B cell (primary cell): Measurements from ENCODE around the gene CNTN4. TPM values are rescaled to one million over a fixed set of nuclear protein-coding genes. Genes with fewer than 3 reads are reported as not detected.

Source experiments
- ATAC-seq: fragments of 200-7000 bp; cut with Tn5 transposase; one replicate; pipeline ENCODE4 v1.10.0; 2021; ENCODE audit warnings: low read depth, mild to moderate bottlenecking, moderate number of reproducible peaks, moderate library complexity
- CTCF ChIA-PET: fragments of 350-600 bp; sonication (Branson Sonifier 250); formaldehyde crosslinking; loops from one replicate; lab custom pipeline; 2021; ENCODE audit warnings: antibody characterized with exemption, inconsistent platforms; lab: Charles Lee
- POLR2A ChIA-PET: fragments of 350-600 bp; sonication (Branson Sonifier 250); formaldehyde crosslinking; loops from one replicate; lab custom pipeline; 2021; ENCODE audit warnings: antibody characterized with exemption; lab: Charles Lee
- DNase-seq: peaks from one replicate; pipeline ENCODE4 v3.0.0; 2013
- H2AFZ ChIP-seq: 2 replicates; pipeline ENCODE4 v1.6.1; 2012; ENCODE audit warnings: mild to moderate bottlenecking, low read depth, low read length; ENCODE audit not compliant: insufficient read depth, poor library complexity, severe bottlenecking
- H3K27ac ChIP-seq, 2 donors: 1 replicate in 1 of 2; 2 replicates in 1 of 2; pipeline ENCODE4 v1.5.1; 2012 to 2013; ENCODE audit warnings: low read length in 2 of 2, mild to moderate bottlenecking in 2 of 2, moderate library complexity in 1 of 2
- H3K27me3 ChIP-seq, 4 experiments: fragments of 200-600 bp in 1 of 4; sonication (generic) in 1 of 4; replicated peaks in 1 of 4; 1 replicate in 2 of 4; 2 replicates in 2 of 4; pipeline versions ENCODE4 v1.6.1 to v1.7.0; 2013 to 2016; ENCODE audit warnings: low read length in 3 of 4, mild to moderate bottlenecking in 2 of 4, mixed read lengths in 1 of 4, moderate library complexity in 1 of 4; ENCODE audit not compliant: insufficient read depth in 4 of 4, control insufficient read depth in 3 of 4; ENCODE audit errors: control extremely low read depth in 1 of 4
- H3K36me3 ChIP-seq, 2 experiments: replicated peaks in 1 of 2; 1 replicate in 1 of 2; 2 replicates in 1 of 2; pipeline versions ENCODE4 v1.6.1 to v1.7.1; 2013; ENCODE audit warnings: low read length in 1 of 2; ENCODE audit not compliant: insufficient read depth in 2 of 2, control insufficient read depth in 1 of 2; ENCODE audit errors: control extremely low read depth in 1 of 2, extremely low read depth in 1 of 2
- H3K4me1 ChIP-seq, 2 donors: fragments of 200-600 bp in 1 of 2; sonication (generic) in 1 of 2; 1 replicate in 1 of 2; 2 replicates in 1 of 2; pipeline versions ENCODE4 v1.5.1 to v1.6.1; 2013 to 2017; ENCODE audit warnings: low read length in 2 of 2; ENCODE audit not compliant: control insufficient read depth in 2 of 2, insufficient read depth in 2 of 2
- H3K4me2 ChIP-seq: replicated peaks from 2 replicates; pipeline ENCODE3; 2012; ENCODE audit warnings: mild to moderate bottlenecking, low read depth, low read length; ENCODE audit not compliant: poor library complexity, severe bottlenecking
- H3K4me3 ChIP-seq, 5 experiments: fragments of 200-600 bp in 1 of 5; sonication (generic) in 1 of 5; 1 replicate in 3 of 5; 2 replicates in 2 of 5; pipeline versions ENCODE4 v1.5.1 to v1.7.0; 2011 to 2016; ENCODE audit warnings: low read length in 4 of 5, mild to moderate bottlenecking in 4 of 5, low read depth in 2 of 5, control low read depth in 1 of 5, moderate library complexity in 1 of 5; ENCODE audit not compliant: insufficient read depth in 1 of 5; ENCODE audit errors: control extremely low read depth in 1 of 5, extremely low read depth in 1 of 5
- H3K79me2 ChIP-seq: fragments of 200-600 bp; sonication (generic); one replicate; pipeline ENCODE4 v1.6.0; 2016; ENCODE audit warnings: low read length; ENCODE audit not compliant: control insufficient read depth, insufficient read depth
- H3K9ac ChIP-seq: fragments of 200-600 bp; sonication (generic); 2 replicates; pipeline ENCODE4 v1.6.1; 2017; ENCODE audit warnings: mild to moderate bottlenecking, low read length, moderate library complexity
- H3K9me3 ChIP-seq, 3 donors: one replicate each; pipeline versions ENCODE4 v1.6.1 to v1.7.1; 2013; ENCODE audit warnings: low read length in 2 of 3; ENCODE audit not compliant: control insufficient read depth in 2 of 3, insufficient read depth in 1 of 3; ENCODE audit errors: control extremely low read depth in 1 of 3
- H4K20me1 ChIP-seq: 2 replicates; pipeline ENCODE4 v1.6.0; 2012; ENCODE audit warnings: mild to moderate bottlenecking, low read length; ENCODE audit not compliant: insufficient read depth, control insufficient read depth, poor library complexity, severe bottlenecking
- H3K27ac Mint-ChIP-seq: one replicate; pipeline ENCODE4 v1.8.0; 2021; ENCODE audit warnings: mixed read lengths
- H3K27me3 Mint-ChIP-seq: one replicate; pipeline ENCODE4 v1.8.0; 2021; ENCODE audit warnings: mixed read lengths
- H3K4me1 Mint-ChIP-seq: one replicate; pipeline ENCODE4 v1.8.0; 2021; ENCODE audit warnings: mixed read lengths
- H3K4me3 Mint-ChIP-seq: one replicate; pipeline ENCODE4 v1.8.0; 2021; ENCODE audit warnings: mixed read lengths
- H3K9me3 Mint-ChIP-seq: one replicate; pipeline ENCODE4 v1.8.0; 2022; ENCODE audit warnings: mixed read lengths; ENCODE audit not compliant: insufficient read depth
- CTCF ChIP-seq: fragments of 200-600 bp; IDR thresholded peaks from one replicate; pipeline ENCODE4 v1.8.0; 2022; ENCODE audit warnings: antibody characterized with exemption, mild to moderate bottlenecking
- EZH2 ChIP-seq: IDR thresholded peaks from 2 replicates; pipeline ENCODE4 v1.6.1; 2012; ENCODE audit warnings: borderline replicate concordance, low read depth, mild to moderate bottlenecking, moderate library complexity, low read length; ENCODE audit not compliant: insufficient read depth, poor library complexity, severe bottlenecking
- WGBS: methylation state at CpG from one replicate; pipeline ENCODE4 v1.1.5; 2013; ENCODE audit warnings: missing lambda C conversion rate; ENCODE audit not compliant: insufficient coverage; 5-methylcytosine and 5-hydroxymethylcytosine counted together
- intact Hi-C: fragments of 100-400 bp; cut with micrococcal nuclease; formaldehyde crosslinking; loops from one replicate; pipeline ENCODE4 v1.10.0; 2022
- polyA plus RNA-seq: library from polyadenylated mRNA; depleted of rRNA; stranded (reverse); fragments of >200 nt; gene quantifications from 2 replicates; pipeline ENCODE4 v1.2.3, GENCODE V29; 2012
- total RNA-seq, 2 donors: library from RNA; stranded (reverse); fragments of 120-200 nt in 1 of 2; gene quantifications; 1 replicate in 1 of 2; 2 replicates in 1 of 2; pipeline versions ENCODE4 v1.2.3 to v1.2.4, GENCODE V29; 2013 to 2022

Gene CNTN4
- total and polyA plus RNA-seq, 2 donors (not counting 1 experiment from before 2014, with no cell fraction given), result 0.05 TPM; not detected in 1

- H3K27me3 ChIP-seq, result no peaks in the 10 kb centered on the region
- ChIA-PET CTCF (interaction anchor here (0.9 kb wide), 1 partner anchor 23 kb away, joined by 3 read pairs; no protein-coding TSS in a partner anchor), POLR2A (no interaction called here)
- no peak overlapping the region for H3K4me3 Mint-ChIP-seq
- H3K4me1 ChIP-seq, result no peaks in the 10 kb centered on the region
- DNase-seq, result no peak
- intact Hi-C loops, result no loop called here
- no peaks in the 10 kb centered on the region for H3K79me2 ChIP-seq
- no peak overlapping the region for H3K4me3 ChIP-seq
- no peak overlapping the region for H3K9ac ChIP-seq
- H3K27ac Mint-ChIP-seq, result no peak overlapping the region
- H2AFZ ChIP-seq, result no peak overlapping the region
- peaks cover 0 to 3% (median 0%) of the 10 kb centered on the region in 3 donors for H3K9me3 ChIP-seq
- TF ChIP-seq CTCF, result no peak
- TF ChIP-seq EZH2, result no peak
- no peak overlapping the region for H3K27ac ChIP-seq
- no peaks in the 10 kb centered on the region for H3K9me3 Mint-ChIP-seq
- H3K27me3 Mint-ChIP-seq, result no peaks in the 10 kb centered on the region
- no peak overlapping the region for H3K4me2 ChIP-seq
- H3K36me3 ChIP-seq, result no peaks in the 10 kb centered on the region
- no peaks in the 10 kb centered on the region for H4K20me1 ChIP-seq
- H3K4me1 Mint-ChIP-seq, result no peaks in the 10 kb centered on the region
- no peak for ATAC-seq
- 73% methylated on average over 1 of the region's 5 CpGs for WGBS
Observed at GRCh38 chr3:2714834-2715233, 616.2 kb downstream of the CNTN4 start.

- Histone ChIP-seq H4K20me1 (no peaks in the 10 kb centered on the region), H3K4me2 (no peak overlapping the region), H3K9ac (no peak overlapping the region), H3K79me2 (no peaks in the 10 kb centered on the region), H3K4me1 (no peaks in the 10 kb centered on the region), H2AFZ (no peak overlapping the region), H3K27me3 (no peaks in the 10 kb centered on the region), H3K36me3 (no peaks in the 10 kb centered on the region), H3K4me3 (no peak overlapping the region), H3K9me3 (peaks cover 0 to 3% (median 0%) of the 10 kb centered on the region in 3 donors), H3K27ac (no peak overlapping the region)
- DNase-seq, result no peak
- Mint-ChIP-seq H3K4me1 (no peaks in the 10 kb centered on the region), H3K9me3 (no peaks in the 10 kb centered on the region), H3K4me3 (no peak overlapping the region), H3K27me3 (no peaks in the 10 kb centered on the region), H3K27ac (no peak overlapping the region)
- no peak for TF ChIP-seq EZH2
- no peak for TF ChIP-seq CTCF
- CTCF ChIA-PET, result no interaction called here
- POLR2A ChIA-PET, result no interaction called here
- intact Hi-C loops, result no loop called here
- WGBS, result 73% methylated on average over 1 of the region's 3 CpGs
- ATAC-seq, result no peak
Observed at GRCh38 chr3:2727101-2727500, 628.4 kb downstream of the CNTN4 start.
